Liver (tissue), 3 donors: ENCODE data around the gene SKOR2.

Source experiments
- ATF3 ChIP-seq: IDR thresholded peaks from 2 replicates; pipeline ENCODE4 v1.6.1; 2016; ENCODE audit warnings: antibody characterized with exemption
- CTCF ChIP-seq: fragments of 150-350 bp; IDR thresholded peaks from 2 replicates; pipeline ENCODE4 v1.5.1; 2017; ENCODE audit warnings: improper control_type of control experiment, low read depth, low read length; ENCODE audit not compliant: missing input control
- FOXA2 ChIP-seq: IDR thresholded peaks from 2 replicates; pipeline ENCODE4 v1.6.1; 2016; ENCODE audit warnings: antibody characterized with exemption
- GABPA ChIP-seq, 2 donors: IDR thresholded peaks in 1 of 2; conservative IDR thresholded peaks in 1 of 2; 2 replicates each; pipeline ENCODE4 v1.6.1; 2016; ENCODE audit warnings: antibody characterized with exemption in 2 of 2, mild to moderate bottlenecking in 1 of 2, moderate library complexity in 1 of 2
- JUND ChIP-seq, 2 donors: IDR thresholded peaks; 2 replicates each; pipeline ENCODE4 v1.6.1; 2016; ENCODE audit warnings: antibody characterized with exemption in 2 of 2
- MAX ChIP-seq: IDR thresholded peaks from 2 replicates; pipeline ENCODE4 v1.6.1; 2016; ENCODE audit warnings: antibody characterized with exemption
- NR2F2 ChIP-seq: IDR thresholded peaks from 2 replicates; pipeline ENCODE4 v1.6.1; 2016; ENCODE audit warnings: antibody characterized with exemption
- REST ChIP-seq: IDR thresholded peaks from 2 replicates; pipeline ENCODE4 v1.6.1; 2016; ENCODE audit warnings: antibody characterized with exemption, mild to moderate bottlenecking
- RXRA ChIP-seq, 2 donors: IDR thresholded peaks; 2 replicates each; pipeline ENCODE4 v1.6.1; 2017 to 2018; ENCODE audit warnings: antibody characterized with exemption in 2 of 2, mild to moderate bottlenecking in 1 of 2
- SP1 ChIP-seq: IDR thresholded peaks from 2 replicates; pipeline ENCODE4 v1.6.1; 2018; ENCODE audit warnings: antibody characterized with exemption, mild to moderate bottlenecking
- TAF1 ChIP-seq: conservative IDR thresholded peaks from 2 replicates; pipeline ENCODE4 v1.6.1; 2016; ENCODE audit warnings: antibody characterized with exemption, mild to moderate bottlenecking
- YY1 ChIP-seq: IDR thresholded peaks from 2 replicates; pipeline ENCODE4 v1.6.1; 2016; ENCODE audit warnings: antibody characterized with exemption, mild to moderate bottlenecking
- ZBTB33 ChIP-seq: IDR thresholded peaks from 2 replicates; pipeline ENCODE4 v1.6.1; 2016; ENCODE audit warnings: antibody characterized with exemption
- donor health status: healthy.
- donor health status: healthy.

GRCh38 chr18:47174545-47175116, 76.8 kb downstream of the SKOR2 start:
- no peak for TF ChIP-seq RXRA (IDR thresholded peaks at IDR 0.05)
- TF ChIP-seq CTCF, result no peak
- TF ChIP-seq NR2F2, result no peak
- TF ChIP-seq TAF1, result no peak
- no peak for TF ChIP-seq YY1
- TF ChIP-seq SP1, result no peak
- TF ChIP-seq ATF3, result no peak
- no peak for TF ChIP-seq ZBTB33
- no peak for TF ChIP-seq FOXA2
- TF ChIP-seq GABPA (IDR thresholded peaks at IDR 0.05 in 1 of 2, conservative IDR thresholded peaks at IDR 0.05 in 1 of 2), result no peak
- no peak for TF ChIP-seq MAX
- TF ChIP-seq JUND (IDR thresholded peaks at IDR 0.05), result no peak
- TF ChIP-seq REST, result no peak
